ENCODE data around the gene CNNM3. TPM values are rescaled to one million over a fixed set of nuclear protein-coding genes. Genes with fewer than 3 reads are reported as not detected.

CNNM3 gene
- total RNA-seq, 1 donor from 2014 or later = 14.7 TPM

- Mint-ChIP-seq H3K9me3 (ENCODE audit: unreplicated experiment) (no peaks in the 10 kb centered on the region), H3K27ac (ENCODE audit: unreplicated experiment) (no peak overlapping the region), H3K36me3 (ENCODE audit: low read depth, unreplicated experiment) (no peaks in the 10 kb centered on the region), H3K4me1 (ENCODE audit: unreplicated experiment) (no peaks in the 10 kb centered on the region), H3K4me3 (ENCODE audit: unreplicated experiment) (no peak overlapping the region), H3K27me3 (ENCODE audit: unreplicated experiment) (no peaks in the 10 kb centered on the region)
- TF ChIP-seq CTCF (IDR thresholded peaks at IDR 0.05; ENCODE audit: unreplicated experiment) = no peak
- DNase-seq (ENCODE audit: low spot score) = no peak
Observed at GRCh38 chr2:96811917-96812316, 4.2 kb upstream of the CNNM3 start.

DNA sequence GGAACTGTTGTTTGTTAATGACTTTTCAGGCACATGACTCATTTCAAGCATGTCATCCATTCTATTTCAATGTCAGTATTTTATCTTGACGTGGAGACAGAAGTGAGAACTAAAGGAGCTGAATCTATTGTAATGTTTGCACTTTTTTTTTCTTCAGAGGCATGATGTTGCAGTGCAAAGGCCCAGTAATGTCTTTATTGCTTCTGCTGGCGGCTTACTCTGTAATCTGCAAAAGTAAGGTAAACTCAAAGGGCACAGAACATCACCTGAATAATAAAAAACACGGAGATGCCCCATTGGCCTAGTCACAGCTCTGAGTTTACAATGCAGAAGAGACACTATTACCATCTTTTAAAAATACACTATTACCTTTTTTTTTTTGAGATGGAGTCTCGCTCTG is 2.4 kb upstream of the CNNM3 start:
- no peak overlapping the region for H3K4me3 Mint-ChIP-seq (ENCODE audit: unreplicated experiment)

GRCh38 chr2:96815326-96816126 is 542 bp upstream of the CNNM3 start:
- H3K4me1 Mint-ChIP-seq (ENCODE audit: unreplicated experiment) = peaks cover 20% of the 10 kb centered on the region
- no peak for TF ChIP-seq CTCF (IDR thresholded peaks at IDR 0.05; ENCODE audit: unreplicated experiment)
- no peak overlapping the region for H3K27ac Mint-ChIP-seq (ENCODE audit: unreplicated experiment)
- no peaks in the 10 kb centered on the region for H3K9me3 Mint-ChIP-seq (ENCODE audit: unreplicated experiment)
- H3K36me3 Mint-ChIP-seq (ENCODE audit: low read depth, unreplicated experiment) = no peaks in the 10 kb centered on the region
- H3K4me3 Mint-ChIP-seq (ENCODE audit: unreplicated experiment) = peak overlapping the region; percentile 90
- no peak for DNase-seq (ENCODE audit: low spot score)
- peaks cover 10% of the 10 kb centered on the region for H3K27me3 Mint-ChIP-seq (ENCODE audit: unreplicated experiment)

More for the DNA sequence above, 2.4 kb upstream of the CNNM3 start:
- H3K9me3 Mint-ChIP-seq (ENCODE audit: unreplicated experiment) = no peaks in the 10 kb centered on the region
- H3K27ac Mint-ChIP-seq (ENCODE audit: unreplicated experiment) = no peak overlapping the region
- H3K27me3 Mint-ChIP-seq (ENCODE audit: unreplicated experiment) = peaks cover 4% of the 10 kb centered on the region
- peaks cover 12% of the 10 kb centered on the region for H3K4me1 Mint-ChIP-seq (ENCODE audit: unreplicated experiment)
- no peaks in the 10 kb centered on the region for H3K36me3 Mint-ChIP-seq (ENCODE audit: low read depth, unreplicated experiment)
- TF ChIP-seq CTCF (IDR thresholded peaks at IDR 0.05; ENCODE audit: unreplicated experiment) = no peak
- no peak for DNase-seq (ENCODE audit: low spot score)

DNA sequence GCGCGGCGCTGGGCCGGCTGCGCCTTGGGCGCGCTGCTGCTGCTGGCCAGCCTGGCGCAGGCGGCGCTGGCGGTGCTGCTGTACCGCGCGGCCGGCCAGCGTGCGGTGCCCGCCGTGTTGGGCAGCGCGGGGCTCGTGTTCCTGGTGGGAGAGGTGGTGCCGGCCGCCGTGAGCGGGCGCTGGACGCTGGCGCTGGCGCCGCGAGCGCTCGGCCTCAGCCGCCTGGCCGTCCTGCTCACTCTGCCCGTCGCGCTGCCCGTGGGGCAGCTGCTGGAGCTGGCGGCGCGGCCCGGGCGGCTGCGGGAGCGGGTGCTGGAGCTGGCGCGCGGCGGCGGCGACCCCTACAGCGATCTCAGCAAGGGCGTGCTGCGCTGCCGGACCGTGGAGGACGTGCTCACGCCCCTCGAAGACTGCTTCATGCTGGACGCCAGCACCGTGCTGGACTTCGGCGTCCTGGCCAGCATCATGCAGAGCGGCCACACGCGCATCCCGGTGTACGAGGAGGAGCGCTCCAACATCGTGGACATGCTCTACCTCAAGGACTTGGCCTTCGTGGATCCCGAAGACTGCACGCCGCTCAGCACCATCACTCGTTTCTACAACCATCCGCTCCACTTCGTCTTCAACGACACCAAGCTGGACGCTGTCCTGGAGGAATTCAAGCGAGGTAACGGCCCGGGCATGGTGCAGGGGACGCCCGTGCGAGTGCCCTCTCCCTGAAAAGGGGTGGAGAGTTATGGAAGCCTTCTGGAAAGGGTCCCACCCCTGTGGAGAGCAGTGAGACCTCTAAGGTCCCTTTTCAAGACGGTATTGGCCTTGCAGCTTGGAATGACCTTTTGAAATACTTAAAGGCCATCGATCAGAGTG is 1.0 kb downstream of the CNNM3 start:
- H3K27ac Mint-ChIP-seq (ENCODE audit: unreplicated experiment) = no peak overlapping the region
- peak overlapping the region; percentile 86 for H3K4me3 Mint-ChIP-seq (ENCODE audit: unreplicated experiment)
- H3K27me3 Mint-ChIP-seq (ENCODE audit: unreplicated experiment) = peaks cover 10% of the 10 kb centered on the region
- no peak for TF ChIP-seq CTCF (IDR thresholded peaks at IDR 0.05; ENCODE audit: unreplicated experiment)
- DNase-seq (ENCODE audit: low spot score) = no peak
- H3K9me3 Mint-ChIP-seq (ENCODE audit: unreplicated experiment) = no peaks in the 10 kb centered on the region
- peaks cover 20% of the 10 kb centered on the region for H3K4me1 Mint-ChIP-seq (ENCODE audit: unreplicated experiment)
- H3K36me3 Mint-ChIP-seq (ENCODE audit: low read depth, unreplicated experiment) = no peaks in the 10 kb centered on the region

Measured in endothelial cell (in vitro differentiated cells).